Retinal pigment epithelial cell (primary cell): ENCODE results near the gene ATR.

Source experiments
- DNase-seq: peaks from one replicate; pipeline ENCODE4 v3.0.0-alpha.2; 2010; ENCODE audit warnings: low read depth
- H3K4me3 ChIP-seq: 2 replicates; pipeline ENCODE4 v1.5.1; 2011; ENCODE audit warnings: mild to moderate bottlenecking, low read length, control low read depth, moderate library complexity
- CTCF ChIP-seq: conservative IDR thresholded peaks from 2 replicates; pipeline ENCODE4 v1.5.1; 2011; ENCODE audit warnings: low read depth, low read length, control low read depth, inconsistent platforms

ATR gene

GRCh38 chr3:142481196-142481595 lies 97.3 kb downstream of the ATR start:
- H3K4me3 ChIP-seq, result no peak overlapping the region
- DNase-seq, result no peak
- TF ChIP-seq CTCF, result no peak

GRCh38 chr3:142470826-142471225 lies 107.7 kb downstream of the ATR start:
- no peak overlapping the region for H3K4me3 ChIP-seq
- no peak for TF ChIP-seq CTCF
- no peak for DNase-seq

GRCh38 chr3:142468456-142468855 lies 110.1 kb downstream of the ATR start:
- no peak overlapping the region for H3K4me3 ChIP-seq
- DNase-seq, result no peak
- TF ChIP-seq CTCF, result no peak

GRCh38 chr3:142467768-142468167 lies 110.8 kb downstream of the ATR start:
- H3K4me3 ChIP-seq, result no peak overlapping the region
- DNase-seq, result no peak
- no peak for TF ChIP-seq CTCF

DNA sequence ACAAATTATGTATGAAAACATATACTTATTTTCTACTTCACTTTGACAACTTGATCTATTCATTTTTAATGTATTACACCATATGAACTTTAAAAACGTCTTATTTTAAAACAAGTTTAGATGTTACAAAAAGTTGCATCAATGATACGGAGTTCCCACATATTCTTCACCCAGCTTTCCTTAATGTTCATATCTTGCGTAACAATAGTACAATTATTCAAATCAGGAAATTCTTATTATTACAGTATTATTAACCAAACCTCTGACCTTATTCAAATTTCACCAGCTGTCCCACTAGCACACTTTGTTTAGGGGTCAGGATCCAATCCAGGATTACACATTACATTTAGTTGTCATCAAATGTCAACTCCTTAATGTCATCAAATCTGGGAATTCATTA lies 117.8 kb downstream of the ATR start:
- TF ChIP-seq CTCF, result no peak
- no peak overlapping the region for H3K4me3 ChIP-seq
- no peak for DNase-seq

GRCh38 chr3:142459929-142460328 lies 118.6 kb downstream of the ATR start:
- no peak for TF ChIP-seq CTCF
- DNase-seq, result no peak
- H3K4me3 ChIP-seq, result no peak overlapping the region

- no peak for TF ChIP-seq CTCF
- H3K4me3 ChIP-seq, result no peak overlapping the region
- no peak for DNase-seq
Measured at GRCh38 chr3:142459096-142459495, 119.4 kb downstream of the ATR start.
